Spleen (tissue), 7 donors: Measurements from ENCODE around the gene TESK1.
"Not testable (repeated sequence)": the region's sequence is repeated elsewhere in the genome, so short reads cannot be mapped to it uniquely, and the experiment has no call there.

Source experiments
- CTCF ChIP-seq, 11 experiments: fragments of 200-600 bp in 7 of 11; fragments of 450-650 bp in 4 of 11; sonication (generic) in 4 of 11; IDR thresholded peaks in 8 of 11; conservative IDR thresholded peaks in 3 of 11; 1 replicate in 7 of 11; 2 replicates in 4 of 11; pipeline versions ENCODE4 v1.4.0 to v1.8.0; 2016 to 2021; ENCODE audit warnings: antibody characterized with exemption in 11 of 11, inconsistent platforms in 4 of 11, mild to moderate bottlenecking in 1 of 11
- POLR2A ChIP-seq, 3 donors: fragments of 450-650 bp; IDR thresholded peaks; one replicate each; pipeline ENCODE4 v1.5.1; 2017; ENCODE audit warnings: antibody characterized with exemption in 3 of 3, mild to moderate bottlenecking in 1 of 3
- donor health status: DM: no; HTN: no; CAD: no; lungs with moderate emphysema.
- donor health status: DM: no; HTN: no; CAD: no.
- donor health status: DM: no; HTN: no; CAD: no.

- not testable (repeated sequence) for TF ChIP-seq CTCF (IDR thresholded peaks at IDR 0.05 in 8 of 11, conservative IDR thresholded peaks at IDR 0.05 in 3 of 11); POLR2A (IDR thresholded peaks at IDR 0.05)
Measured at GRCh38 chr9:35637427-35637955, 32.4 kb downstream of the TESK1 start.
